ENCODE measurements around the gene CATSPERD.

Gene CATSPERD

GRCh38 chr19:5711025-5711424, 9.4 kb upstream of the CATSPERD start:
- TF ChIP-seq EGR1 (IDR thresholded peaks at IDR 0.05) (no peak), CEBPB (IDR thresholded peaks at IDR 0.05) (no peak), USF1 (IDR thresholded peaks at IDR 0.05) (no peak)

DNA sequence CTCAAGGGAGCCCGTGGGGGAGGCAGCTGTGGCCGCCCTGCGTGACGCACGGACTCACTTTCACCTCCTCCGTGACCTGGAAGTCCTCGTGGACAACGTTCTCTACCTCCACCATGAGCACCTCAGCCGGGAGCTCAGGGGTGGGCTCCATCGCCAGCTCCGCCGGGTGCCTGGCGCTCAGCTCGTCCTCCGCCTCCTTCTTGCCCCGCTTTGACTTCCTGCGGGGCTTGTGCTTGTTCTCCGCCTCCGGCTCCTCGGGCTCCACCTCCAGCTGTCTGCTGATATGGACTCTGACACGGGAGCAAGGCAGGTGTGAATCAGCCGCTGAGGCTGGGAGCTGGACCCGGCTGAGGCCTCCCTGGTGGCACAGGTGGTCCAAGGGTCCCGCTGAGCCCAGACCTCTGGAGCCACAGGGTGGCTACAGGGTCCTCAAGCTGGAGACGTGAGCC, 8.7 kb upstream of the CATSPERD start:
- TF ChIP-seq NFIC (IDR thresholded peaks at IDR 0.05) (no peak), CREB1 (IDR thresholded peaks at IDR 0.05; ENCODE audit: low read depth) (no peak), RAD21 (IDR thresholded peaks at IDR 0.05; ENCODE audit: low read depth) (no peak), YY1 (IDR thresholded peaks at IDR 0.05; ENCODE audit: low read depth) (no peak)

DNA sequence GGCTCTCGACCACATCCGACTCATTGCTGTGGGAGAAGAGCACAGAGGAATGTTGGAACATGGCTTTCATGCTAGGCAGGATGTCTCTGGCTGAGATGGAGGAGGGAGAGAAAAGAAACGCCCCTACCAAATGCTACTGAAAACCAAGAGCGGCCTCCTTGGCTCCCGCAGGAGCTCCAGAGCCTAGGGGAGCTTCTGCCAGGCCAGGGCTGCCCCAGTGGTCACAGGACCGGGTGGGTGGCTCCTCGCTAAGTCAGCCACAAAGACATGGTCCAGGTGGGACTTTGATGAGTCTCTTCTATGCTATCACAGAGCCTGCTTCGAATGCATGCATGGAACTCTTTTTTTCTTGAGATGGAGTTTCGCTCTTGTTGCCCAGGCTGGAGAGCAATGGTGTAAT, 7.2 kb upstream of the CATSPERD start:
- TF ChIP-seq CREB1 (IDR thresholded peaks at IDR 0.05; ENCODE audit: low read depth): no peak
- TF ChIP-seq TCF12 (IDR thresholded peaks at IDR 0.05; ENCODE audit: low read depth): no peak
- TF ChIP-seq TEAD4 (IDR thresholded peaks at IDR 0.05): no peak
- TF ChIP-seq RAD21 (IDR thresholded peaks at IDR 0.05; ENCODE audit: low read depth): no peak
- no peak for TF ChIP-seq REST (IDR thresholded peaks at IDR 0.05; ENCODE audit: low read depth)
- no peak for TF ChIP-seq EGR1 (IDR thresholded peaks at IDR 0.05)
- no peak for TF ChIP-seq TAF1 (IDR thresholded peaks at IDR 0.05; ENCODE audit: low read depth)
- no peak for TF ChIP-seq NFIC (IDR thresholded peaks at IDR 0.05)
- TF ChIP-seq CEBPB (IDR thresholded peaks at IDR 0.05): no peak
- TF ChIP-seq EP300 (IDR thresholded peaks at IDR 0.05; ENCODE audit: borderline replicate concordance): no peak

GRCh38 chr19:5714816-5715215, 5.6 kb upstream of the CATSPERD start:
- TF ChIP-seq USF1 (IDR thresholded peaks at IDR 0.05) (no peak), FOXM1 (IDR thresholded peaks at IDR 0.05; ENCODE audit: borderline replicate concordance, low read depth) (no peak)

DNA sequence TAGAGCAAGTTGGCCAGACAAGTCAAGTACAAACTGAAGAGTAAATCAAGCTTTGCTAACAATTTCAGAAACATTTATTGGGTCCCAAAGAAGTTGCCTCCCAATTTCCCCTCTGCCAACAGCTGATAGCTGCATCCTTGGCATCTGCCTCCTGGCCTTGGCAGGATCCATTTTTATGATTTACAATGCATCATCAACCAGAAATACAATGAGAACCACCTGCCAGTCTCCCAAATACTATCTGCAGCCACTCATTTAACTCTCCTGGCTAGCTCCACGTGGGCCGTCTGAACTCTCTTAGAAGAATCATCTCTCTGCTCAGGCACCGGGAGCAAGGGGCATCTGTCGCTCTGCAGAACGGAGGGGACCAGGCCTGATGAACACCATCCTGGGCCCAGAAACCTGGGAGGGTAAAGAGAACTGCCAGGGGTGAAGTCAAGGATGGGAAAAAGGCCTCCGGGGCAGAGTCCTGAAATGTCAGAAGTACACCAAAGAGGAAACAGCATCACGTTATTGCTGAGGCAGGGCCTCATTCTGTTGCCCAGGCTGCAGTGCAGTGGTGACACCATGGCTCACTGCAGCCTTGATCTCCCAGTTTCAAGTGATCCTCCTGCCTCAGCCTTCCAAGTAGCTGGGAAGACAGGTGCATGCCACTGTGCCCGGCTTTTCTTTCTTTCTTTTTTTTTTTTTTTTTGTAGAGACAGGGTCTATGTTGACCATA, 3.1 kb upstream of the CATSPERD start:
- TF ChIP-seq USF1 (IDR thresholded peaks at IDR 0.05) (no peak), CREB1 (IDR thresholded peaks at IDR 0.05; ENCODE audit: low read depth) (no peak)

DNA sequence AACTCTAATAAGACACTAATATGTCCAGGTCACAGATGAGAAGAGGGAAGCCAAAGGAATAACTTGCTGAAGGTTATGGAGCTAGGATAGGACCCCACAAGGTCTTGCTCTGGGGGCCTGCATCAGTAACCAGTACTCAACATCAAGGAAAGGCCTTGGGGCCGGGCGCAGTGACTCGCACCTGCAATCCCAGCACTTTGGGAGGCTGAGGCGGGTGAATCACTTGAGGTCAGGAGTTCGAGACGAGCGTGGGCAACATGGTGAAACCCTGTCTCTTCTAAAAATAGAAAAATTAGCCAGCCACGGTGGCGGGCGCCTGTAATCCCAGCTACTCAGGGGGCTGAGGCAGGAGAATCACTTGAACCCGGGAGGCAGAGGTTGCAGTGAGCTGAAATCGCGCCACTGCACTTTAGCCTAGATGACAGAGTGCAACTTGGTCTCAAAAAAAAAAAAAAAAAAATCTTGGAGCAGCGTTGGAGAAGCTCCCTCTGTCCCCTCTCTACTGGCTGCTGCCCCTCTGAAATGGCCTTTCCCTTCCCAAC, 2.3 kb upstream of the CATSPERD start:
- TF ChIP-seq NFIC (IDR thresholded peaks at IDR 0.05): no peak
- no peak for TF ChIP-seq MAX (IDR thresholded peaks at IDR 0.05)
- TF ChIP-seq TCF12 (IDR thresholded peaks at IDR 0.05; ENCODE audit: low read depth): no peak
- TF ChIP-seq FOXM1 (IDR thresholded peaks at IDR 0.05; ENCODE audit: borderline replicate concordance, low read depth): no peak

GRCh38 chr19:5718579-5719273, 1.7 kb upstream of the CATSPERD start:
- no peak for TF ChIP-seq FOXM1 (IDR thresholded peaks at IDR 0.05; ENCODE audit: borderline replicate concordance, low read depth)

DNA sequence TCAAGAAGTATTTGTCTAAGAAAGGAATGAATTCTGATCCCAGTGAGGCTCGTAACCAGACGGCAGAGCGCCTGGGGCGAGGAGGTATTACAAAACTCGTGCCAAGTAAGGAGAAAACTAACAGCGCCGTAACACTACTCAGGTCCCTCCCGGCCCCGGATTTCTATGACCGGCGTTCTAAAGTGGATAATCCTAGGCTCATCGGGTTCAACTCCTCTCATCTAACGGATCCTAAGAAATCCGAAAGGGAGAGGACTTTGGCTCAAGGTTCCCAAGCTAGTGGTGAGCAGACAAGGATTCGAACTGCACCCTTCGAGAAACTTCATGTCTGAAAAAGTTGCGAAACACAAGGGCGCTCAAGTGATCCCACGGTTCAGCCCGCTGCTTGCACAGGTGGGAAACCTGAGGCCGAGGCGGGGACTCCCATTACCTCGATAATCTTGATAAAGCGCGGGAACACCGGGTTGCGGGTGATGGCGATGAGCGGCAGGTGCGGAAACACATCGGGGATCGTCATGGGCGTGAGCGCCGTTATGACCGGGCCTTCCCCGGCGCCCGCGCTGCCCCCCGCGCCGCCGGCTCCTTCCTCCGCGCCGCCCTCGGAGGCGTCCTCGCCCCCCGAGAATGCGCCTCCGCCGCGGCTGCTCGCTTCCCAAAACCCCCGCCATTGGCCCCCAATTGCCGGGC, 1.0 kb upstream of the CATSPERD start:
- TF ChIP-seq MAX (IDR thresholded peaks at IDR 0.05) (no peak), USF1 (IDR thresholded peaks at IDR 0.05) (no peak), CEBPB (IDR thresholded peaks at IDR 0.05) (peak; percentile 74), TAF1 (IDR thresholded peaks at IDR 0.05; ENCODE audit: low read depth) (no peak), REST (IDR thresholded peaks at IDR 0.05; ENCODE audit: low read depth) (peak; percentile 13; the same call in 1 of the 2 replicates), ZBTB7A (IDR thresholded peaks at IDR 0.05; ENCODE audit: low read depth) (no peak)
